HG03439 (cell line): ENCODE data around the gene PRR16.

Source experiments
- ATAC-seq: cut with Tn5 transposase; IDR thresholded peaks from one replicate; pipeline ENCODE4 v1.9.1; 2021; ENCODE audit warnings: mild to moderate bottlenecking, moderate library complexity; ENCODE audit not compliant: unreplicated experiment

Gene PRR16

DNA sequence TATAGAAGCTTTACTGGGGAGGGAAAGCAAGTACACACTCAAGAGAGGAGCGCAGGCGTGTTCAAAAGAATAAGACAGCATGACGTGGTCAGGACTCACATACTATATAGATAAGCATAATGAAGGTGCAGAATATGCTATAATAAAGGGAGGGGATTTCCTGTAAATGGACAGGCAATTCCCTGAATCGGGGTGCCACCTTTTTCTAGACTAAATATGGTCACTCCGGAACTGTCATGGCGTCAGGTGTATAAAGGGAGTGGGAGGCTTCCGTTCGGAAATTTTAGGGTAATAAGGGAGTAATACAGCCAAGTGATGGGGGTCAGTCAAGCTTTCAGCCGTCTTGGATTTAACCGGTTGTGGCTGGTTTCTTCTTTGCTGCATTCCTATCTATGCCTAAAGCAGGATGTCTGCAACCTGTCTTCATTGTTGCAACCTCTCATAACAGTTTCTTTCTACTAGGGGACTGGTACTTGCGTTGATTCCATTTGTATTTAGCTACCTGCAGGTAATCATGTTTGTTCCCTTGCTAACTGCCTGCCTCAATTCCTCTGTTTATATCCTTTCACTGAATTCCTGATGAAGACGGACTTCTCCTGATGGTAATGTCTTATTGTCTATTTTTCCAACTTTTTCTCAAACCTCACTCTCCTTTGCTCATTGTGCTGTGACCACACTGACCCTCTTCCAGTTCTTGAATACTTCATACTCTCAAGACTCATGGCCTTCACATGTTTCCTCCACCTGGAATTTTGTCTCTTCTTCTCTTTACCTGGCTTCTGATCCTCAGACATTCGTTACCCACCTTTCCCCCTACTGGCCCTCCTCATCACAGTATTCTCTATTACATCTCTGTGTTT lies 48.9 kb downstream of the PRR16 start:
- no peak for ATAC-seq

DNA sequence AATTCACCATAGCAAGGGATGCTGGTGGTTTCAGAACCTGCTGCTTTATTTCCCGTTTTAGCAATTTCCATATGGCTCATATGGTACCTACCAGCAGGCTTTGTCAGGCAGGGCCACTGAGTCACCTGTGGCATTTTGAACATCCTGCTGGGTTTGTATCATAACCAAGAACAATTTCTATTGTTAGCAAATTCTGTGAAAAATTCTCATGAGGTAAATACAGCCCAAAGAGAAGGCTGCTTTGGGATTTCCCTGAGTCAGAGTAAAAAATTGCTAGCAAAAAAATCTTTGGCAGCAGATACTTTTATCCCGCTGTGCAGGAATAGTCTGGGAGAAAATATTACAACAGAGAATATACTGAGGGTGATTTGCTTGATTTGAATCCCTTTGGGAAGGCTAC lies 52.7 kb downstream of the PRR16 start:
- ATAC-seq: no peak

DNA sequence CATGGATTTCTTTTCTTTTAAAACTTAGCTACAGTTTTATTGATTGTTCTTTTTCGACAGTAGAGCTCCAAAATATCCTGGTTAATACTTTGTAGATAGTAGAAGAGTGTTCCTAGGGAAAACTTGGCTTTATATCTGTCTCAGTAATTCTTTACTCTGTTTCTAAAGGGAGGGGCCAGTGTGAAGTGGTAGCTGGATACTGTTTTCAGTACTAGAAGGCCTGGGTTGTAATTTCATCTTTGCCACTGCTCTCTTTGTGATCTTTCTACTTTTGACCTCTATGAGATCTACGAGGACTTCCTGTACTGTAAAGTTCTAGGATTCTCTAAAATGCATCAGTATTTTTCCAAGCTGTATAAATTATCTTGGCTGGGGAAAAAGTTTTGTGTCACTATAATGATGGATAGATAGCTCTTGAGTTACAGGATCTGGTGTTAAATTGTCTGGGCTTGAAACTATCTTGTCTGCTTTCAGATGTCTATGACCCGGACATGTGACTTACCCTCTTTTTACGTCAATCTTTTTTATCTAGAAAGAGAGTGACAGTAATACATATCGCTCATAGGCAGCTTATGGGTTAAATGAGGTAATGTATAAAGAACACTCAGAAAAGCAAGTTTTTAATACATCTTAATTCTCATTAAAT lies 53.6 kb downstream of the PRR16 start:
- ATAC-seq: no peak

DNA sequence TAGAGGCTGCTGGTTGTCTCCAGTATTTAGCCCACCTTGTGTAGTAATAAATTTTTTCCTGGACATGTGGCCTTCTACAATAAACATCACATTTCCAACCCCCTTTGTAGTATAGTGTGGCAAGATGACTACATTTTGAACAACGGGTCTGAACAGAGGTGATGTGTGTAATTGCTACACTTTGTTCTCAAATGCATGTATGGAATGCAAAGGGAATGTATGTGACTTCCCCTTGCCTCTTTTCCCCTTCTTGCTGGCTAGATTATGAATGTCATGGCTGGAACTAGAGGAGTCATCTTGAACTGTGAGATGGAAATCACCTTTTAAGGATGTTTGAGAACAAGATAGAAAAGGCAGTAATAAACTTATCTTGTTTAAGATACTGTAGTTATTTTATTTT lies 54.5 kb downstream of the PRR16 start:
- no peak for ATAC-seq

DNA sequence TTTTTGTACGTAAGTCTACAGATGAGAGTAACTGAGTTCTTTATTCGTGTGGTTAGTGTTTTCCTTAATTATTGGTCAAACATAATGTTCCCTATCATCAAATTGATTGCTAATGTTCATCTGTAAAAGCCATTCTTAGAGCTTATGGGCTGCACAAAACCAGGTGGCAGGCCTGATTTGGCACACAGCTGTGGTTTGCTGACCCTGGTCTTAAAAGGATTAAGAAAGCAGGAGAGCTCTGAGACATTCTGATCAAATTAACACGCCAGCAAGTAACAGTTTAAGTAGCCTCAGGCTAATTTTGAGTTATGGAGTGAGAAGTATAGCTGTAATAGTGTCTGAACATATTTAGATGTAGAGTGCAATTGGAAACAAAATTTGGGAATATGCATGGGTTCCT lies 63.2 kb downstream of the PRR16 start:
- no peak for ATAC-seq

DNA sequence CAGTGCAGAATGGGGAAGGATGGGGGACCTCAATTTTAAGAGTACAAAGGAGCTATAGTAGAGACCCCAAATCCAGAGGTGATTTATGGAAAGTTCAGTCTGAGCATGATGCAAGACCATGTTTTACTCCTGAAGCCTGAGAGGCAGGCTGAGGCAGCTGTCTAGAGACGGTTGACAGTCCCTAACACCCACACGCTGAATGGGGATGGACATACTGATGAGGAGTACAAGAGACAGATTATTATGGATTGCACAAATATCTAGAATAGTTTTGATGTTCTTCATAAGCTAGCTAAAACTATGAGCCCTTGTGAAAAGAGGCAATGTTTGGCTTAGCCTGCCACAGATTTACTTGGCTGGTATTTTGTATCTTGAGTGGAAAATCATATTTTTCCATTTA lies 64.5 kb downstream of the PRR16 start:
- ATAC-seq: no peak

DNA sequence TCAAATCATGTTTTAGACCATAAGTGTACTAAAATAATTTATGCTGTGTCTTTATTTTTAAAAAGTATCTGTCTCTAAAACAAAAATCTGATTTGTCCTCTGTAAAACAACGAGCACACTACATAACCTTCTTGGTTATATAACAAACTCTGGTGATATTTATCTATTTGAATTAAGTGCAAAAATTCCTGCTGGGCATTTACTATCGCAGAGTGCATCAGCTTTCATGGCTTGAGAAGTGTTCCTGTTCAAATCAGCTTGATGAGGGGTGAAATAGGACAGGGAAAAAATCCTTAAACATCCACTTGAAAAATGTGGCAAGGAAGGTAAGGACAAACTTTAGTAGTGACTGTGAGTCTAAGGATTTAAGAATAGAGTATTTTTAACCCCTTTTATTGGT lies 65.3 kb downstream of the PRR16 start:
- ATAC-seq: no peak

DNA sequence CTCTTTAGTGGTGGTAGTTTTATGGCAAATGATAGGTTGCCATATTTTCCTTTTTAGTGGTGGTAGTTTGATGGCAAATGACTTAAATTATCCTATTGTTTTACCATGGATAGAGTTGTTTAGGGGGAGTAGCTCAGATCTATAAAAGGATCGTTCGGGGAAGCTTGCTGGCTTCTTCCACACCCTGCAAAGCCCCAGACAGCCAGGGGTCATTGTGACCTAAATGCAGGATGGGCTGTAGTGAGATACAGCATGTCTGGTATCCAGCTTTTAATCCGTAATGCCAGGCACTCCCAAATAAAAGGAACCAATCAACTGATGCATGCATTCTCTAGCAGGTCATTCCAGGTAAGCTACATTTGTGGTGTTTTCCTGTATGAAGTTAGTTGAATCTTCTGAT lies 67.1 kb downstream of the PRR16 start:
- ATAC-seq: no peak

DNA sequence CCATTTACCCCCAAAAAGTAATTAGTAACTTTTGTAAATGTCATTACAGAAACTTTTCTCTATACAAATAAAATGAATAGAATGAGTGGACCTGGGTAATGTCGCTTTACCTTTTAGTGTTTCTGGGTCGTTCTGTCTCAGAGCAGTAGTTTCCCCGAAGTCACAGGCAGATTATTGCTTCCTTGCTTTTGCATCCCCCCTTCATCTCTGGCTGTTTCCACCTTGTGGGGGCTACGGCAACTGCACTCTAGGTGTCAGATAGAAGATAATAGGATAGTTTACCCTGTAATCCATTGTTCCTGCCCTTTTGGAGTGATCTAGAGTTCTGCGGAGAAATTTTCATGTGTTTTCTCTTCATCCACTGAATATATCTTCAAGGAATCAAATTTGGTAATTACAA lies 68.7 kb downstream of the PRR16 start:
- ATAC-seq: no peak

DNA sequence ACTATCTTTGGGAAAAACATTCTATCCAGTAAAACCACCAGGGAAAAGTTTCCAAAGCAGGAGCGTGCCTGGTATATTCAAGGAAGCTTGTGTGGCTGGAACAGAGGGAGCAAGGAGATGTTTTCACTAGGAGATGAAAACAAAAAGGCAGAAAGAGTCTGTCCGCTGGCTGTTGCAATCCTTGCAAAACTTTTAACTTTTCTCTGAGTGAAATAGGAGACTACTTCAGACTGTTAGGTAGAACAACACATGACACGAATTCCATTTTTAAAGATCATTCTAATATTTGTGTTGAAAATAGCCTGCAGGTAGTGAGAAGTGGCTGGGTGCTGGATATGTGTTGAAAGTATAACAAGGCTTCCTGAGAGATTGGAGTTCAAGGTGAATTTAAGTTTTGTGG lies 69.5 kb downstream of the PRR16 start:
- no peak for ATAC-seq

DNA sequence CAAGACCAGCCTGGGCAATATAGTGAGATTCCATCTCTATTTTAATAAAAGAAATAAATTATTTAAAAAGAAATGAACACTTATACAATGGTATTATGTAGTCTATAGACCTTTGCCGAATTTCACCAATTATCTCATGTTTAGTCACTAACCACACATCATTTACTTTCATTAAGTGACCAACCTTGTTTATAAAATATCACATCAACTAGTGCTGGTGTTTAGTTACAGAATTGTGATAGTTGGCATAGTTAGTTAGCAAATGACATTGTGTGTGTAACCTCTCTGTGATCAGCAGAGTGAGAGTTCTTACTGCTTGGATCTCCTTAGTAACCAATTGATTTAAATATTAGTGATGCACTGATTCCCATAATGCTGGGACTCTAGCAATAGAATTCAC lies 71.8 kb downstream of the PRR16 start:
- no peak for ATAC-seq

DNA sequence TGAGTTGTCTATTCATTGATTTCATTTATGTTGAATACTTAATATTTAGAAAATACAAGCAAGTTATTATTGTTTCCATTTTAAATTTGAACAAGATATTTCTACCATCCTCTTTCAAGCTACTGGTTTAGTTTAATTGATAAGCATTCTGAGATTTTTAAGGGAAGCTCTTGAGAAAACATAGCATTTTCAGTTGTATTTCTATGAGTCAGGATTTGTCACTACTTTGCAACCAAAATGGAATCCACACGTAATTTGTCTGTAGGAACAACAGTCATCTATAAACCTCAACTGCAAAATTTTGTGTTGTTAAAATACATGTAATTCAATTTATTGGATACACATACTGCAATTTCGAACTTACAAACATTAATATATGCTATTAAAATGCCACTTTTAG lies 74.0 kb downstream of the PRR16 start:
- ATAC-seq: no peak

DNA sequence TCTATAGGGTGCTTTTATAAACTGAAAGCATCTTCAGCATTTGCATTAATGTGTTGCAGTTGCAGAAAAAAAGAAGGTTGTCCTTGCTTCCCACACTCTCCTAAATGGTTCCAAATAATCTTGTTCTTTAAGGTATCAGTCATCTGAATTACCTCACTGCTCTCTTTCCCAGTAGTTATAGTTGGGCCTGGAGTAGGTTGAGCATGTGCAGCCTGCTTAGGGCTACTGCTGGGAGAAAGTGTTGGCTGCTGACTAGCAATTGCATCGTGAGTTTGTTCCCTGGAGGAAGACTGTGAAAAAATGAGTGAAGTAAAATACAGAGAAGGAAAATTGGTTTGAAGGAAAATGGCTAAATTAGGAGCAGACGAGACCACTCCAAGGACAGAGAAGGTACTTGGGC lies 74.5 kb downstream of the PRR16 start:
- no peak for ATAC-seq

DNA sequence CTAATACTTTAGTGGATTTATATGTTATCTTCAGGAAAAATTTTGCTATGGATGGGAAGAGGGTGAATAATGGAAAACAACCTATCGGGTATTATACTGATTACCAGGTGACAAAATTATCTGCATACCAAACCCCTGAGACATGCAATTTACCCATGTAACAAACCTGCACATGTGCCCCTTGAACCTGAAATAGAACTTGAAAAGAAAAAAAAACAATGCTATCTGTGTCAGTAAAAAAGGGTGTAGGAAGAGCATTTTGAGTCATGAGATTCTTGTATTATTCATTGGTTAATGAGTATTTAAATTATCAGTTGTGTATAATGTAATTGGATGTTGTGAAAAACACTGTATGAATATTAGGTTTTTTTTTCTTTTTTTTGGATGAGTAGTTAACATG lies 75.4 kb downstream of the PRR16 start:
- ATAC-seq: no peak

DNA sequence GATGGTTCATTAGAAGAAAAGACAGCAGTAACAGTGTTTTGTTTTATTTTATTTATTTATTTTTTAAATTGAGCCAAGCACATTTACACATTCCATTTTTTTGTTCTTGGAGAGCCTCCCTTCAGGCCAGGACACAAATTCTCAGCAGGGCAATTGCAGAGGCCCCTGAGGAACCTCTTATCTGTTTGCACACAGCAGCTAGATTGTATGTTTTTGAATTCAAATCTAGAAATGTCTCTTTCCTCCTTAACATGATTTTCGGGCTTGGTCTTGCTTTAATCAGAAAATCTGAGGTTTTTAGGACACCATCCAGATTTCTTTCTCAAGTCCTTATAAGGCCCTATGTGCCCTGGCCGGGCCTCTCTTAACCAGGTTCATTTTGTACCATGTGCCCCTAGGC lies 76.0 kb downstream of the PRR16 start:
- ATAC-seq: no peak

DNA sequence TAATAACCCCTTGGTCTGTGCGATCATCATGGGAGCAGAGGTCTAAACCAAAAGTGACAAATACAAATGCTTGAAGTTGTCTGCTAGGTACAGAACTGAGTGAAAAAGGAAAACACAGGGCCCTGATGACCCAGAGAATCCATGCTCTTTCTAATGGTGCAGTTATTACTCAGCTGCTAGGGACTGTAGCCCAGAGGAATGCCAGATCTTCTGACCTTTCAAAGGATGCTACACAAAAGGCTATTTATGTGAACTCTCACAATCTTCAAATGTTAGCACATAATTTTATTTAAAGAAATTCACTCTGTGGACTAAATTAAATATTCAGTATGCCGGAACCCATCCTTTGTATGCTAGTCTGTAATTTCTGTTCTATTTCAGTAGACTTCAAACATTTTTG lies 79.9 kb downstream of the PRR16 start:
- no peak for ATAC-seq

DNA sequence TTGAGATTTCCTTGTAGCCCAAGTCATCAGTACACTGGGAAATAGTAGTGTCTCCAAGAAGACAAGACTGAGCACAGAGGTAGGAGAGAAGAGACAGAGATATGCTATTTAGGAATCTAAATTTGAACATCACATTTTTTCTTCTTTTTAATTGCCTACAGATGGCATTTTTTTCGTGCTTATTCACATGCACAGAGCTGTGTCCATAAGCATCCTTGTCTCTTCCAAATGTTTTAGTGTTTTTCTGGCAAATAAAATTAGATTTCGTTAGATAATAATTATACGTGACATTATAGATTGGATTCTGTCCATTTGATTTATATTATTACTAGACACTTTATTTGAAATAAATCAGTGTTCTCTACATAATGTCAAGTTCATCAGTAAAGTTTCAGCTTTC lies 80.9 kb downstream of the PRR16 start:
- ATAC-seq: no peak

DNA sequence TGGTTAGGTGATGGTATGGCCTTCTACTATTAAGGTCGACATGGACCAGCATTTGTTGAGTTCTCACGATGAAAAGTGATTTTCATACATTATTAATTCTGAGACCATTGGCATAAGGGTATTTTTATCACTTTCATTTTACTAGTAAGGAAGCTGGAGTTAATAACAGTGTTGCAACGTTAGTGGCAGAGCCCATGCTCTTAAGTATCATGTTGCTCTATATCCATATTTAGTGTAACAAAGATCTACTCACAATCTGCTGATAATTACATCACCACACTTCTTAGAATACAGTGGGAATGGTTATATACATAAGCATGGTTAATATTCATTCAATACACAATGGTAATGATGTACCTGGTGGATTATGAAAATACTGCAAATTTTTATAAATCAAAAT lies 81.9 kb downstream of the PRR16 start:
- ATAC-seq: no peak

DNA sequence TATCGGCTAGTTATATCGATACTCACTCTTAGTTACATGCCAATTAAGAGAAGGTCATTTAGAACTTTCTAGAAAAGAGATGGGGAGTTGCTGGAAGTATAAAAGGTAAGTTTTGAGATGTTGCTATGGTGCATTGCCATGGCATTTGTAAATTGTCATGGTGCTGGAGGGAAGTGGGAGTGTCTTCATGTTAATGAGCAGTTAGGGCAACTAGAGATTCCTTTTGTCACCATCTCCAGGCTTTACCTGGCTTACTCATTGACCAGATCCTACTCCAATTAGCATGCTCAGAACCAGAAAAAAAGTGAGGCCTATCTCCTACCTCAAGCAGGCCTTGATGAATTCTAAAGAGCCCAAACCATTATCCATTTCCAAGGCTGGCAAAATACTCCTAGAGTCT lies 82.8 kb downstream of the PRR16 start:
- no peak for ATAC-seq

DNA sequence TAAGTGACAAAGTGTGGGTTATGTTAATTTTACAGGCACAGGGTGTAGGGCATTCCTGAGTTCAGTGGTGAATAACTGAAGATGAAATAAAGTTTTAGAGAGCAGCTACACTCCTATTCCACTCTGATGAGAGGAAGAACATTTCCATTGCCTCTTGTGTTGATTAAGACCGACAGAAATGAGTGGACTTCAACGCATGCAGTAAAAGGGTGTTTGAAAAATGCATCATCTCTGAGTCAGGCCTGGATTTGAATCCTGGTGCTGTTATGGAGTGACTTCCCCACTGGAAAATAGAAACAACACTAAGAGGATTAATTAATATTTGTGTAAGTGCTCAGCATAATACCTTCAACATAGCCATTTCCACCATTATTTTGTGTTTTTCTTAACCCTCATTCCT lies 86.3 kb downstream of the PRR16 start:
- no peak for ATAC-seq

DNA sequence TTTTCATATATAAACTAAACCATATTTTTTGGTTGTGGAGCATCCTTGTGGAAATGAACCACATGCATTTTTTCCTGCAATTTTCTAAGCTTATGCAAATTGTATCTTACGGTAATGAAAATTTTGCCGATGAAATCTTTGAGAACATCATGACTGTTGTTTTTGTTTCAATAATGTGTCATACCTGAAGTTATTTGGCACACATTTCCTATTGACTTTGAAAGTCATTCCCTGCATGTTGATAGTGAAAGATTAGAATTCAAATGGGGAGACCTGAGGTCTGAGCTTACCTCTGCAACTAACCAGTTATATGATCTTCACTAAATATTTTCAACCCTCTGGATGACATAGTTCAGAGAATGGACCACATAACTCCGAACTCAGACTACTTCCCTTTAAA lies 88.5 kb downstream of the PRR16 start:
- no peak for ATAC-seq

DNA sequence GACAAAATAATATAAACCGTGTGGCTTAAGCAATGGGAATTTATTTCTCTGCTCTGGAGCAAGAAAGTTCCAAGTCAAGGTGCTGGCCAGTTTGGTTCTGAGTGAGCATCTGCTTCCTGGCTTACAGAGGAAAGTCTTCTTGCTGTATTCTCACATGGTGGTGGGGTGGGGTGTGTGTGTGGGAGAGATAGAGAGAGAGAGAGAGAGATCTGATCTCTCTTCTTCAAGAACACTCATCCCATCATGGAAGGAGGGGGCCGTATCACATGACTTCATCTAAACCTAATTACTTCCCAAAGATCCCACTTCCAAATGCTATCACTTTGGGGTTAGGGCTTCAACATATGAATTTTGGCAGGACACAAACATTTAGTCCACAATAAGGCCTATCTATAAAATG lies 91.2 kb downstream of the PRR16 start:
- ATAC-seq: no peak

DNA sequence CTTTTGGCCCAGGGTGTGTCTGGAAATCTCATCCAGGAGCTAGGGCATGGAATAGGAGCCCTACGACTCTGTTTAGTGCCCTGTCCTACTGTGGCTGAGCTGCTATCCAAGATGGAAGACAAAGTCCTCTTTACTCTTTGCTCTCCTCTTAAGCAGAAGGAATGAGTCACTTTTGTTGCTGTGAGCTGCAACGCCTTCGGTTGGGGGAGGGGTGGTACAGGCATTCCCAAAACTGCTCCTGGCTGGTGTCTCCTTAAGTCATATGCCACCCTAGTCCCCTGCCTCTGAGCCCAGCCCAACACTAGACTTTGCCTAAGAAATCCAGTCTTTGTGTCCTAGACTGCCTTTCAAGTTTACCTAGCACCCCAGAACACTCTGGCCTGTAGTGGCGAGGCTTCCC lies 99.9 kb downstream of the PRR16 start:
- ATAC-seq: no peak
